Calu3 (cell line): Measurements from ENCODE around the gene IBTK. TPM values are rescaled to one million over a fixed set of nuclear protein-coding genes. Genes with fewer than 3 reads are reported as not detected.
"Not testable (repeated sequence)": the region's sequence is repeated elsewhere in the genome, so short reads cannot be mapped to it uniquely, and the experiment has no call there.

Experiments
- BruUV-seq: library from RNA; stranded (reverse); fragments of 400-500 nt; replicated peaks from 2 replicates; lab custom pipeline; 2021; lab: Mats Ljungman, UMichigan
- CTCF ChIA-PET: fragments of 300-600 bp; sonication (Branson Sonifier 250); formaldehyde crosslinking; loops from one replicate; lab custom pipeline; 2022; ENCODE audit warnings: antibody characterized with exemption; lab: Charles Lee
- DNase-seq: peaks from one replicate; pipeline ENCODE4 v3.0.0; 2022
- H3K27ac Mint-ChIP-seq: one replicate; pipeline ENCODE4 v1.8.0; 2022; ENCODE audit warnings: mixed read lengths; ENCODE audit not compliant: unreplicated experiment
- H3K27me3 Mint-ChIP-seq: one replicate; pipeline ENCODE4 v1.8.0; 2022; ENCODE audit warnings: mixed read lengths; ENCODE audit not compliant: unreplicated experiment
- H3K36me3 Mint-ChIP-seq: one replicate; pipeline ENCODE4 v1.8.0; 2022; ENCODE audit warnings: mild to moderate bottlenecking, moderate library complexity, mixed read lengths; ENCODE audit not compliant: insufficient read depth, unreplicated experiment
- H3K4me1 Mint-ChIP-seq: one replicate; pipeline ENCODE4 v1.8.0; 2022; ENCODE audit warnings: mild to moderate bottlenecking, low read depth, mixed read lengths; ENCODE audit not compliant: unreplicated experiment
- H3K4me3 Mint-ChIP-seq: one replicate; pipeline ENCODE4 v1.8.0; 2022; ENCODE audit warnings: mild to moderate bottlenecking, low read depth, moderate library complexity, mixed read lengths; ENCODE audit not compliant: unreplicated experiment
- H3K9me3 Mint-ChIP-seq: one replicate; pipeline ENCODE4 v1.8.0; 2022; ENCODE audit warnings: low read depth, mixed read lengths; ENCODE audit not compliant: unreplicated experiment
- CTCF ChIP-seq: fragments of 200-600 bp; IDR thresholded peaks from one replicate; pipeline ENCODE4 v1.8.0; 2022; ENCODE audit warnings: antibody characterized with exemption; ENCODE audit not compliant: unreplicated experiment
- intact Hi-C: fragments of 100-400 bp; cut with micrococcal nuclease; formaldehyde crosslinking; loops from one replicate; pipeline ENCODE4 v1.10.0; 2022; ENCODE audit not compliant: unreplicated experiment
- total RNA-seq: library from RNA; stranded (reverse); gene quantifications from 2 replicates; pipeline ENCODE4 v1.2.3, GENCODE V29; 2022

Gene IBTK
- total RNA-seq, 1 experiment from 2014 or later: 48.3 TPM

GRCh38 chr6:82142524-82142923, 105.0 kb downstream of the IBTK start:
- Mint-ChIP-seq H3K27me3 (no peaks in the 10 kb centered on the region), H3K27ac (no peak overlapping the region), H3K4me1 (peaks cover 19% of the 10 kb centered on the region), H3K9me3 (peaks cover 3% of the 10 kb centered on the region), H3K4me3 (no peak overlapping the region), H3K36me3 (peaks cover 7% of the 10 kb centered on the region)
- BruUV-seq: no TSS peak
- DNase-seq: no peak
- no peak for TF ChIP-seq CTCF
- intact Hi-C loops: no loop called here
- CTCF ChIA-PET: no interaction called here

GRCh38 chr6:82138075-82138791, 109.3 kb downstream of the IBTK start:
- CTCF ChIA-PET: no interaction called here
- Mint-ChIP-seq H3K4me1 (no peaks in the 10 kb centered on the region), H3K27me3 (no peaks in the 10 kb centered on the region), H3K36me3 (no peaks in the 10 kb centered on the region), H3K27ac (no peak overlapping the region), H3K9me3 (peaks cover 3% of the 10 kb centered on the region), H3K4me3 (no peak overlapping the region)
- intact Hi-C loops: no loop called here
- TF ChIP-seq CTCF: no peak
- DNase-seq: no peak
- BruUV-seq: no TSS peak

GRCh38 chr6:82131441-82131840, 116.1 kb downstream of the IBTK start:
- DNase-seq: no peak
- Mint-ChIP-seq H3K36me3 (no peaks in the 10 kb centered on the region), H3K4me1 (no peaks in the 10 kb centered on the region), H3K27ac (no peak overlapping the region), H3K4me3 (no peak overlapping the region), H3K9me3 (peaks cover 8% of the 10 kb centered on the region), H3K27me3 (no peaks in the 10 kb centered on the region)
- BruUV-seq: no TSS peak
- TF ChIP-seq CTCF: no peak
- CTCF ChIA-PET: no interaction called here
- intact Hi-C loops: no loop called here

GRCh38 chr6:82129797-82130196, 117.7 kb downstream of the IBTK start:
- CTCF ChIA-PET: no interaction called here
- Mint-ChIP-seq H3K9me3 (peaks cover 8% of the 10 kb centered on the region), H3K27me3 (no peaks in the 10 kb centered on the region), H3K27ac (no peak overlapping the region), H3K4me3 (no peak overlapping the region), H3K36me3 (no peaks in the 10 kb centered on the region), H3K4me1 (no peaks in the 10 kb centered on the region)
- no TSS peak for BruUV-seq
- TF ChIP-seq CTCF: no peak
- intact Hi-C loops: no loop called here
- DNase-seq: no peak

DNA sequence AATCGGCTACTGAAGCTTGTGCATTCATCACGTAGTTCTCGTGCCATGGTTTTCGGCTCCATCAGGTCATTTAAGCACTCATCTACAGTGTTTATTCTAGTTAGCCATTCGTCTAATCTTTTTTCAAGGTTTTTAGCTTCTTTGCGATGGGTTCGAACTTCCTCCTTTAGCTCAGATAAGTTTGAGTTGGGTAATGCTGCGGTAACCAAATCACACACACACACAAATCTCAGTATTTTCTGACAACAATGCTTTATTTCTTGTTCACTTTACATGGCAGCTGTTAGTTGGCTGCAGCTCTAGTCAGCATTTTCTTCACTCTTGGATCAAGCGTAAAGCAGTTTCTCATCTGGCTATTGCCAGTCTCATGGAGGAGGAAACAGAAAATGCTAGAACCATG, 118.6 kb downstream of the IBTK start:
- H3K4me3 Mint-ChIP-seq, BruUV-seq, H3K27ac Mint-ChIP-seq, H3K36me3 Mint-ChIP-seq, H3K27me3 Mint-ChIP-seq, H3K4me1 Mint-ChIP-seq, DNase-seq, CTCF ChIA-PET, H3K9me3 Mint-ChIP-seq, intact Hi-C loops: not testable (repeated sequence)
